ENCODE data around the gene DCLK2.
"Not testable (repeated sequence)": the region's sequence is repeated elsewhere in the genome, so short reads cannot be mapped to it uniquely, and the experiment has no call there.

The DCLK2 gene

GRCh38 chr4:150152766-150153165 is 74.5 kb downstream of the DCLK2 start:
- no peak for DNase-seq (ENCODE audit: low spot score)

DNA sequence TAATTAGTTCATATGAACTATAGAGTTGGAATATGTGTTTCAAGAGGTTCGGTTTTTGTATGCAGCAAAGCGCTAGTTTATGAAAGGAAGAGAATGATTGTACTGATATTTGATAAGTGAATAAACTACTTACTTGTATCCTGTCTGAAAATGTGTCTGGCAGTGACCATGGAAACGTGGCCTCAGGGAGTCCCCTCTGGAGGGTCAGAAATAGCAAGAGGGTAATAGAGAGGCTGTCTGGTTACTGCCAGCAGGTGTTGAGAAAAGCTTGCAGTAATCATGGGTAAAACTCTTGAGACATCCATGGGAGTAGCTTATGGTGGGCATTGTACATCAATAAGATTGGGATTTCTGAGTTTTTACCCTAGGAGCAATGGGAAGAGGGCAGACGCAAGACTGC is 77.1 kb downstream of the DCLK2 start:
- no peak for DNase-seq (ENCODE audit: low spot score)

- DNase-seq (ENCODE audit: low spot score): no peak
Measured at GRCh38 chr4:150156543-150156942, 78.3 kb downstream of the DCLK2 start.

DNA sequence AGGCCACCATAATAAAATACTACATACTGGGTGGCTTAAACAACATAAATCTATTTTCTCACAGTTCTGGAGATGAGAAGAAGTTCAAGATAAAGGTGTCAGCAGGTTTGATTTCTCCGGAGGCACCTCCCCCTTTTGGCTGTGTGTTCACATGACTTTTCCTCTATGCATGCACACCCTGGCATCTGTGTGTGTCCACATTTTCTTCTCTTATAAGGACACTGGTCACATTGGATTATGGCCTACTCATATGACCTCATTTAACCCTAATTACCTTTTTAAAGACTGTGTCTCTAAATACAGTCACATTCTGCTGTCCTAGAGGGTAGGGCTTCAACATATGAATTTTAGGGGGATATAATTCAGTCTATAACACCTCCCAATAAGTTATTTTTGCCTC is 79.8 kb downstream of the DCLK2 start:
- DNase-seq (ENCODE audit: low spot score): no peak

DNA sequence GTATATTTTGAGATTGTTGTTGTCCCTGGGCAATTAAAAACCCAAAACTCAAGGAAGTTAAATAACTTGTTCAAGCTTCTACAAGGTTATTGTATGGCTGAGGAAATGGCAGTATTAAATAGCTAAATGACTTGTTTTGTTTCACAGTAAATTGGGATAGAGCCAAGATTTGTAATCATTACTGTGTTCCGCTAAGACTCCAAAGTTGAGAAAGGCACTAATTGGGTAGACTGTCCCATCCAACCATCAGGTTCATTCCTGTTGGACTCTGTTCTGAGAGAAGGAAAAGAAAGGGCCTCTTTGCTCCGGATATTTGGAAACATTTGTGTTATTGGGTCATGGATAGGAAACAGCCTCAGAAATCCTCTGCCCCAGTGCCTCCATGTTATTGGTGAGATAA is 82.2 kb downstream of the DCLK2 start:
- DNase-seq (ENCODE audit: low spot score): no peak

- no peak for DNase-seq (ENCODE audit: low spot score)
Measured at GRCh38 chr4:150161109-150161508, 82.9 kb downstream of the DCLK2 start.

DNA sequence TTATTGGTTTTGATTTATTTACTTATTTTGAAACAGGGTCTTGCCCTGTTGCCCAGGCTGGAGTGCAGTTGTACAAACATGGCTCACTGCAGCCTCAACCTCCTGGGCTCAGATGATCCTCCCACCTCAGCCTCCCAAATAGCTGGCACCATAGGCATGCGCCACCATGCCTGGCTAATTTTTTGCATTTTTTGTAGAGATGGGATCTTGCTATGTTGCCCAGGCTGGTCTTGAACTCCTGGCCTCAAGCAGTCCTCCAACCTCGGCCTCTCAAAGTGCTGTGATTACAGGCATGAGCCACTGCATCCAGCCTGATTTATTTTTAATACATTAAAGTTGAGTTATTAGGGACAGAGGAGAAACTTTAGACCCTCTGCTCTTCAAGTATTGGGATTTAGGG is 83.8 kb downstream of the DCLK2 start:
- DNase-seq (ENCODE audit: low spot score): not testable (repeated sequence)

DNA sequence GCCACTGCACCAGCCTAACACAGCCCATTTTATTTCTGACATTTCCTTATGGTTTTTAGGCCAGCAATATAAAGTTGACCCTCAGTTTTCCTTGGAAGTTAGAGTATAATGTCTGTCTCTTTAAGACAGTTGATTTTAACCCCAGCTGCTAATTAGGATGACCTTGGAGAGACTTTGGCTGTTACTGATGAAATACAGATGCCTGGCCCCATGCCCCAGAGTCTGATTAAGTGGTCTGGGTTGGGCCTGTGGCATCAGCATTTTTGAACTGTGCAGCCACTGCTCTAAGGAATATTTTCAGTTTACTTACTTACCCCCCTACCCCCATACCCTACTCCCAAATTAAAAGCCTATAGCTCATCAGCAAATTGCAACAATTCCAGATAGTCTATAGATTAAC is 85.8 kb downstream of the DCLK2 start:
- no peak for DNase-seq (ENCODE audit: low spot score)

DNA sequence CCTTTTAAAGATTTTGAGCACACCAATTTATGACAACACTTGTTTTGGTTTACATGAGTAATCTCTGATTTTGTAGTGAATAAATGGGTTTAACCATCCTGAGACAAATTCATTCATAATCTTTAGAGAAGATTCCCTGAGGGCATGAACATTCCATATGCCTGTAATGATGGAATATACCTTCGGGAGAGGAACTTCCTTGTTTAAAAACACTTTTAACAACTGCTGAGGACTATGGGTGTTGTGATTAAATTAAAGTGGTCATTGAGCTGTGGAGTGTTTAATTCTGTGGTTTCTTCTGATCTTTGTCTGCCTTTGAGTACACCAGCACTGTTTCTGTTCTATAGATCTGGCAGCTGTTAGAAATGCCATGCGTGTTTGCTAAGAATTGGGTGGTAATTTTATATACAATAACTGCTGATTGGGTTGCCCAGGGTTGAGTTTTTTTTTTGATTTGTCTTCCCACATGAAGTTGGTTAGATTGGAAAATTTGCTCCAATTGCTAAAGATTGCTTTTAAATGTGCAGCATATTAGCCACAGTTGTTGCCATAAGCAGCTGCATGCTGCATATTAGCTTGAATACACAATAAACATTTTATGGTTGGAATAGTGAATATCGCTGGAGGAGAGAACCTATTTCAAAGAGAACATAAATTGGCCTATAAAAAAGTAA is 86.8 kb downstream of the DCLK2 start:
- peak; percentile 8 for DNase-seq (ENCODE audit: low spot score)

DNA sequence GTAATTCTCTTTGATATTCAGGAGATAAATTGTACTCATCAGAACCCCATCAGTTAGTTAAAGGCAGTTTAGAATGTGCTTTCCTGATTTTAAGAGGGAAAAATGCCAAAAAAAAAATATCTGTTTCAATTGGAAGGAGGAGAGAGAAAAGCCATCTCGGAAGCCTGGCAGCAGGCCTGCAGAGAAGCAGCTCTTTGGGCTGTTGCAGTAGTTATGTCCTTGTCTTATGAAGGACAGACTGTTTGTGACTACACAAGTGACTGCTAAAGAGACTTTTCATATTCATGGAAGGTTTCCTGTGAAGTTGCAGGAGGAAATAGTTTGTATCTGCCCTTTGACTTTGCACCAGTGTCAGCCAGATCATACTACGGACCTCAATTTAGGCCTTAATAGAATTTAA is 88.8 kb downstream of the DCLK2 start:
- DNase-seq (ENCODE audit: low spot score): no peak

- no peak for DNase-seq (ENCODE audit: low spot score)
Measured at GRCh38 chr4:150173432-150173861, 95.2 kb downstream of the DCLK2 start.

DNA sequence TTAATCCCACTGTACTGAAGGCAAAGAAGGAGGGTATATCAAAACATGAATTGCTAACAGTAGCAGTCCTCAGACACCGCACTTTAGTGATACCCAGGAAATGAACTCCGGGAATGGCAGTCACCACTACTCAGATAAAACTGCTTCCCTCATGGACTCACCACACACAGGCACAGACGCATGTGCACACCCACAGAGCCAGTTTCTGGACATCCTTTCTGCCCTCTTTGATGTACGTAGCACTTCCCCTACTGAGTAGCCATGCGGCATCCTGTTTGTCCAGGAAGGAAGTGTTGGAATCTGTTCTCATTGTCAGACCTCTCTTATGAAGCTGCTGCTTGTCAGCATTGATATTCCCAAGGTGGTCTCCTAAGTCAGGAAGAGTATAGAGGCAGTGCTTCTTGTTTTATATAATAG is 95.7 kb downstream of the DCLK2 start:
- no peak for DNase-seq (ENCODE audit: low spot score)

GRCh38 chr4:150176547-150176946 is 98.3 kb downstream of the DCLK2 start:
- no peak for DNase-seq (ENCODE audit: low spot score)

DNA sequence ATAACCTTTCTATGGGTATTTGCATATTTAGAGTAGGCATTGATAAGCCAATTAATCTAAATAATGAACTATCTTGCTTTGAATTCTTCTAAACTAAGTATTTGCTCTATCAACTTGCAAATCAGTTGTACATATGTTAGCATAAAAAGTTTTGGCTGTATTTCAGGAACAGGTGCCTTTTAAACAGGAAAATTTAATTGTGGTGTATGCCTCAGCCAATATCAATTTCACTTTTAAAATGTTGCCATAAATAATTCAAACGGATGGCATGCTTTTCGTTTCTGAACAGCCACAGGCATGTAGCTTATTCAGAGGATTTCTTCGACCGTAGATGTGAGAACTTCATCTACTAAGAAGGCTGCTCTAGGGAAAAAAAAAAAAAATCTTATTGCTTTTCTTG is 99.9 kb downstream of the DCLK2 start:
- no peak for DNase-seq (ENCODE audit: low spot score)

DNA sequence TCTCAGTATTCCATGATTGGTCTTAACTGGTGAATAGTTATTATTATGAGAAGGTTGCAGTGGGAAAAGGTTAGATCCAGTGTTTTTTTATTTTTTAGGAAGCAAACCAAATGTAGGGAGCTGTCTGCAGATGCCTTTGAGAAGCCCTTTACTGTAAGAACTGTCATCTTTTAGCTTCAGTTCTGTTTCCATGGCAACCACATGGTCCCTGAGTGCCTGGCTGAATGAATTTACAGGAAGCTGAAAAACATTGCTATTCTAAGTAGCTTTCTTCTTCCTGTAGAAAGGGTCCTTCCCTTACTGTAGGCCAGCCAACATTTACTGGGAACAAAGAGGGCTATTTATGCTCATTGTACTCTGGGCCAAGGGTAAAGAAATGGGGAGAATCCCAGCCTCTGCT is 103.3 kb downstream of the DCLK2 start:
- no peak for DNase-seq (ENCODE audit: low spot score)

DNA sequence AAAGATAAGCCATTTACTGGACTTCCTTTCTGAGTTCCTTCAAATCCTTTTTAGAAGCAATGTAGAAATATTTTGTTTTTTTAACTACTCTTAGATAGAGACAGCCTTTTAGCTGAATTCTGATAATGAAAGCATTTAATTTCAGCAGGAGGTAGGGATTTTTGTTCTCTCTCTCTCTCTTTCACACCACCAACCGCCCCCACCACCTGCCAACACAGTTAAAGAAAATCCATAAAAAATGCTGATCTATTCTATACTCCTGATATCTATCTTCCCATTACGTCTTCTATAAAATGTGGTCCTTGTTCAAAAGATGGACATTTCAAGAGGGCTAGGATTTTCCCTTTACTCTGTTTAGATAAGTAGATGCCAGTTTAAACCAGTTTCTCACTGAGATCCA is 104.5 kb downstream of the DCLK2 start:
- DNase-seq (ENCODE audit: low spot score): no peak

DNA sequence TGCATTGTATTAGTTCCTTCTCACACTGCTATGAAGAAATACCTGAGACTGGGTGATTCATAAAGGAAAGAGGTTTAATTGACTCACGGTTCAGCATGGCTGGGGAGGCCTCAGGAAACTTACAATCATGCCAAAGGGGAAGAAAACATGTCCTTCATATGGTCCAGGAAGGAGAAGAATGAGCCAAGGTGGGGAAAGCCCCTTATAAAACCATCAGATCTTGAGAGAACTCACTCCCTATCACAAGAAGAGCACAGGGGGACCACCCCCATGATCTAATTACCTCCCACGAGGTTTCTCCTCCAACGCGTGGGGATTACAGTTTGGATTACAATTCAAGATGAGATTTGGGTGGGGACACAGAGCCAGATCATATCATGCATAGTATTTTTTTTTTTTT is 106.8 kb downstream of the DCLK2 start:
- DNase-seq (ENCODE audit: low spot score): not testable (repeated sequence)

DNA sequence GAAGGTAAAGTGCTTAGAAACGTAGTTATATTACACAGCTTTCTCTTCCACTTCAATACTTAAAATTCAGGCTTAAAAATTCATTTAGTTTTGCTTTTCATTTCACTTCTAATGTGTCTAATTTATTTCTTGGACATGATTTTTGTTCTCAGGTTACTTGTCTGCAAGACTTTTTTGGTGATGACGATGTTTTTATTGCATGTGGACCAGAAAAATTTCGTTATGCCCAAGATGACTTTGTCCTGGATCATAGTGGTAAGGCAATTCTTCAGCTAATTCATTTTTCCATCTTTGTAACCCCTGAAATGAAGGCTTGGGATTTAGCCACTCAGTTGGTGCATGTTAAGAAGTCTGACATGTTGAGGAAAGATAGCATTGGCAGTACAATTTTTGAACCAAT is 114.7 kb downstream of the DCLK2 start:
- DNase-seq (ENCODE audit: low spot score): no peak

- not testable (repeated sequence) for DNase-seq (ENCODE audit: low spot score)
Measured at GRCh38 chr4:150197256-150197655, 119.0 kb downstream of the DCLK2 start.

DNA sequence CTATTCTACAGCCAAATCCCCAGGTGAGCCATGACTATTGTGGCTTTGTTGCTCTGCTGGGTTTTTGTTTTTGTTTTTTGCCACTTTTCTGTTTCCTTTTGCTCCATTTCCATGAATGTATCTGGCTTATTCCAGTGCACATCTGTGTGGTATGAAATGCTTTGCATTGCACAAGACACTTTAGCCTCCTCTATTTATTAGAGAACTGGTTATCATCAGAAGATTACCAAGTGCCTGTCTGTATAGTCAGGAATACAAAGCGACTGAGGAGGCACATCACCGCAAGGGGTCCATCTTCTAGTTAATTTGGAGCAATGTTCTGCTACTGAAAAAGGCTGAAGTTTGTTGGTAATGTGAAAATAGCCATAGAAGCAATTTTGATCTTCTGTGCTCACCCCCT is 120.8 kb downstream of the DCLK2 start:
- no peak for DNase-seq (ENCODE audit: low spot score)

GRCh38 chr4:150205016-150205415 is 126.8 kb downstream of the DCLK2 start:
- no peak for DNase-seq (ENCODE audit: low spot score)

GRCh38 chr4:150206265-150206664 is 128.0 kb downstream of the DCLK2 start:
- no peak for DNase-seq (ENCODE audit: low spot score)

DNA sequence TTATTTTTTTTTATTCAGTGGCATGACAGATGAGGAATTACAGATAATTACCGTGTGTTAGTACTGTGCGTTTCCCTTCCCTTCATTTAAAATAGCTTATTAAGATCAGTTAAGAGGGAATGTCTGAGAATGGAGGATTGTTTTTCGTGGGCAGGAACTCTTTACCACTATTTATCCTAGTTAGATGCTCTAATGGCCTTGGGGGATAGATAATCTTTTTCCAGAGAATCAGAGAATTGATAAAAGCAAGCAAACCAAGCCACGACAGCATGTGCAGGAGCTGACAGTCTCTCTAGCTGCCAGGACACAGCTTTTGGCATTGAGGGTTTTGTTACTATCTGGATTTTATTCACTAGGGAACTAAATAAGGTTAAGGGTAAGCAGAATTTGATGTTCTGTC is 128.7 kb downstream of the DCLK2 start:
- no peak for DNase-seq (ENCODE audit: low spot score)

DNA sequence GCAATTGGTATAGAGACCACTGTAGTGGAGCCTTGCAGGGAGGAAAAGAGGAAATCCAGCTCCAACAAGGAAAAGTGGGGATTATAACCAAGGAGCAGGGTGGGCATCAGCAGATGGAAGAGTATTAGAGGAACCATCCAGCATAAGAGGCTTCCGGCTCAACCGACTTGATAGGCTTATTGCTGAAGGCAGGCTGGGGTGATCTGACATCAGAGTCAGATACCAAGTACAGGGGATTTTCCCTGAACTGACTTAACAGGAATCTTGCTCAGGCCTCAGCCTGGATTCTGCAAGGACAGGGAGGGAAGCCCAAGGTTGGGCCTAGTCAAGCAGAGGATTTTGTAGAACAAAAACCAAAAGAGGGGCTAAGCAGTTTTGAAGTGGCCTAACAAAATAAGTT is 129.6 kb downstream of the DCLK2 start:
- DNase-seq (ENCODE audit: low spot score): no peak
